HG03354 (cell line): ENCODE data around the gene SETD4.
"Not testable (repeated sequence)": the region's sequence is repeated elsewhere in the genome, so short reads cannot be mapped to it uniquely, and the experiment has no call there.

Experiments
- ATAC-seq: cut with Tn5 transposase; IDR thresholded peaks from one replicate; pipeline ENCODE4 v1.9.1; 2021; ENCODE audit warnings: mild to moderate bottlenecking; ENCODE audit not compliant: unreplicated experiment, poor library complexity, severe bottlenecking

Gene SETD4, protein sequence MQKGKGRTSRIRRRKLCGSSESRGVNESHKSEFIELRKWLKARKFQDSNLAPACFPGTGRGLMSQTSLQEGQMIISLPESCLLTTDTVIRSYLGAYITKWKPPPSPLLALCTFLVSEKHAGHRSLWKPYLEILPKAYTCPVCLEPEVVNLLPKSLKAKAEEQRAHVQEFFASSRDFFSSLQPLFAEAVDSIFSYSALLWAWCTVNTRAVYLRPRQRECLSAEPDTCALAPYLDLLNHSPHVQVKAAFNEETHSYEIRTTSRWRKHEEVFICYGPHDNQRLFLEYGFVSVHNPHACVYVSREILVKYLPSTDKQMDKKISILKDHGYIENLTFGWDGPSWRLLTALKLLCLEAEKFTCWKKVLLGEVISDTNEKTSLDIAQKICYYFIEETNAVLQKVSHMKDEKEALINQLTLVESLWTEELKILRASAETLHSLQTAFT

DNA sequence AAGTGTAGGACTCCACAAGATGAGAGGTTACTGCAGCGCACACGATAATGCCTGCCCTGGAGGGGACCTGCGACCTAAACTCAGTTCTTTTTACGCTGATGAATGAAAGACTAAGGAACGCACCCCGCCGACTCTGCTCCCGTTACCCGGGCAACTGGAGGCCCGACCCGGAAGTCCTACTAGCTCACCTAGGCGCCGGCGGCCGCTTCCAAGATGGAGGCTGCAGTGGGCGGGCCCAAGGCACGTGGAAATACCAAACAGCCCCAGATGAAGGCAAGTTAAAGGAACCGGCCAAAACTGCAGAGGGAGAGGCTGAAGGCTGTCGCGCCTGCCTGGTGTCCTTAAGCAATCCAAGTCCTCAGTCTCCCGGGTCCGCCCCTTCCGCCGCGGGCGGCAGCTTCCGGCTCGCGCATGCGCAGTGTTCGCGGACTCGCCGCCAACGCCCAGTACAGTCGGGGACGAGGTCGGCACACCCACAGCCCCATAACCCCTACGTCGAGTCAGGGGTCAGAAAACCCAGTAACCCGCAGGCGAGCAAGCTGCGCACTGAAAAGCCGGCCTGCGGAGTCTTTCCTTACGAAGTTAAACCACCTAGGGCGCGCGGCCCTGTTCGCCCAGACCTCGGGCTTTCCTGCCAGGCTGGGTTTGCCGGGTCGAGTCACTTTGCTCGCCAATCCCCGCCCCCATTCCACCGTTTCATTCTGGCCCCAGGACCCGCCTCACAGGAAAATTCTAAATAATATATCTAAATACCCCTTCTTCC lies at the start of gene SETD4:
TSS of gene SETD4 (minus strand) at position 368 of the 763 bp plus-strand sequence. CDS start 1,638 bp downstream, outside the sequence.
- ATAC-seq = peak; percentile 91

DNA sequence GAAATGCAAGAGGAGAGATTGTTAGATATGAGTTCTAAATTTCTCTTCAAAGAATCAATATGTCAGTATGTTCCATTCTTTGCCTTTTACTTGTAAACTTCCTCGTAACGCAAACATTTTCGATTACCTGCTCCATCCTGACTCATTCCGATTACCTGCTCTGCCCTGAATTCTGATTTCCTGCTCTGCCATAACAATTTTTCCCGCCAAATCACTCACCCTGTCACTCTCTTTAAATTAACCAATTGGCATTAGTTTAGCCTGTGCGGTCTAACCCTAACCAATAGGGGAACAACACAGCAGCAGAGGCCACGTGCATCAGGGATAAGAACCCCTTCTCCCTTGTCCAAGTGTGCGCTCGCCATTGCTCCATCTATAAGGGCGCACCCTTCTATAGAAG lies 49.5 kb upstream of the SETD4 start:
- ATAC-seq = no peak

DNA sequence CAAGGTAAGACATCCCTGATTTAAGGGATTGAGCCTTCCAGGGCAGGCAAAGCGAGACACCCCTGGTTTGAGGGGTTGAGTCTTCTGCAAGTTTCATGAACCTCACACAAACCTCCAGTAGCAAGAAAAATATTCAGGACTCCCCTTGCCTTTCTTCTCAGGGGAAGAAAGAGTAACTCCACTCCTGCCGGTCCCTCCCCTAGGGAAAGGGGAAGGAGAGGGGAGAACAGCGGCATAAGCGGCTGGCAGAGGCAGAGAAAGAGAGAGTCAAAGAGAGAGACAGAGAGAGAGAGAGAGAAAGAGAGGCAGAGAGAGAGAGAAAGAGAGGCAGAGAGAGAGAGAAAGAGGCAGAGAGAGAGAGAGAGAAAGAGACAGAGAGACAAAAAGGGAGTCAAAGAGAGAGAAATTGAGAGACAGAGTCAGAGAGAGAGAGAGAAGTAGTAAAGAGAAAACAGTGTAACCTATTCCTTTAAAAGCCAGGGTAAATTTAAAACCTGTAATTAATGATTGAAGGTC lies 45.1 kb upstream of the SETD4 start:
- ATAC-seq = no peak

- no peak for ATAC-seq
Measured at GRCh38 chr21:36104317-36105300, 44.3 kb upstream of the SETD4 start.

- no peak for ATAC-seq
Measured at GRCh38 chr21:36103434-36103833, 43.1 kb upstream of the SETD4 start.

DNA sequence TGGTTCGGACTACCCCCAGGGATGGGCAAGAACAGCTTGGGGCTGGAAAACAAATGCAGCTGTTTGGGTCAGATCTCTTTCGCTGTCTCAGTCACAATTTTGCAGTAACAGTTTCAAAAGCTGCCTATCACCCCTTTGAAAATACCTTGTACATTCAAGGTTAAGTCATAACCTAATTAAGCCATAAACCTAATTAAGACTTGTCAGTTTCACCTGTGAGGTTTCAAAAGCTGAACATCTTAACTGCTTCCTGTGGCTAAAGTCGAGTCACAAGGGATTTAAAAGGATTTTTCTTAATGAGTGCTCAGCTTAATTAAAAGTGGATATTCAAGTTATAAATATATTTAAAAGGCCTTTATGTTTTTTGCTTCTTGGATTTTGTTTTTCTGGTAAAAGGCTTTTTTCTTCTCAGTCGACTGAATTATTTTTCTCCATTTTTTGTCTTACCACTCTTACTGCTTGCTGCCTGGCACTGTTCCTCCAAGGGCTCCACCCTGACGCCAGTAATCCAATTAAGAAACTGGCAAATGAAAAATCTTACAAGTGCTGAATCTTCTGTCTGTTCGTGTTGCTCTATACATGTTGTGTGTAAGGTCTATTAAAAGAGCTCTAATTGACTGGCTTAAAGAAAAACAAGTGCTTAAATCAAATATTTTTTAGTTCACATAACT lies 40.8 kb upstream of the SETD4 start:
- no peak for ATAC-seq

GRCh38 chr21:36099695-36100211 lies 39.4 kb upstream of the SETD4 start:
- not testable (repeated sequence) for ATAC-seq

DNA sequence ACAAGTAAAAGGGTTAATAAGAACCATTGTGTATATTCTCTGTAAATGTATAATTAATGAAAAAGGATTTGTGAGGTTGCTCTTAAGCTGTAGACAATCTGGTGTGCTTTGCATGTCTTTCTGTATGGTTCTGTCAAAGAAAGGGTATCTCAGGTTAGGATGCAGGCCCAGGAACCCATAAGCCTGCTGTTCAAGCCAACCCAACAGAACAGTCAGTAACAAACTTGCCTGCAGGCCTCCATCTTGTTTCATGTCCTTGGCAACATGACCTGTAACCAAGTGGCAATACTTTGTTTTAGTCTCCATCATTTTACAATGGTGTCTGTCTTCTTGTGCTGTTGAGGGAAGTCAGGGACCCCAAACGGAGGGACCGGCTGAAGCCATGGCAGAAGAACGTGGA lies 38.7 kb upstream of the SETD4 start:
- ATAC-seq = no peak

DNA sequence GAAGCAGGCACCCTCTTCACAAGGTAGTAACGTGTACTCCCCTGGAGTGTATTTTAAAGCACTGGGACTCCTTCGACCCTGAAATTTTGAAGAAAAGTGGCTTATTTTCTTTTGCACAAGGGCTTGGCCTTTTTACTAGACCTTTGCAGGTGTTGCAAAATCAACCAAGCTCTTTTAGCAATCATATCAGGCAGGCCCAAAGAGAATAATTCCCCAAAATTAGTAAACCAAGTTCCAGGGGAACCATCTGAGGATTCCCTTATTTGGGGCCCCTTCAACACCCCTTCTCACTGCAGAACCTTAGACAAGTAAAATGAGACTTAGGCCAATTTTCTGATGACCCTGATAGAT lies 37.8 kb upstream of the SETD4 start:
- no peak for ATAC-seq

DNA sequence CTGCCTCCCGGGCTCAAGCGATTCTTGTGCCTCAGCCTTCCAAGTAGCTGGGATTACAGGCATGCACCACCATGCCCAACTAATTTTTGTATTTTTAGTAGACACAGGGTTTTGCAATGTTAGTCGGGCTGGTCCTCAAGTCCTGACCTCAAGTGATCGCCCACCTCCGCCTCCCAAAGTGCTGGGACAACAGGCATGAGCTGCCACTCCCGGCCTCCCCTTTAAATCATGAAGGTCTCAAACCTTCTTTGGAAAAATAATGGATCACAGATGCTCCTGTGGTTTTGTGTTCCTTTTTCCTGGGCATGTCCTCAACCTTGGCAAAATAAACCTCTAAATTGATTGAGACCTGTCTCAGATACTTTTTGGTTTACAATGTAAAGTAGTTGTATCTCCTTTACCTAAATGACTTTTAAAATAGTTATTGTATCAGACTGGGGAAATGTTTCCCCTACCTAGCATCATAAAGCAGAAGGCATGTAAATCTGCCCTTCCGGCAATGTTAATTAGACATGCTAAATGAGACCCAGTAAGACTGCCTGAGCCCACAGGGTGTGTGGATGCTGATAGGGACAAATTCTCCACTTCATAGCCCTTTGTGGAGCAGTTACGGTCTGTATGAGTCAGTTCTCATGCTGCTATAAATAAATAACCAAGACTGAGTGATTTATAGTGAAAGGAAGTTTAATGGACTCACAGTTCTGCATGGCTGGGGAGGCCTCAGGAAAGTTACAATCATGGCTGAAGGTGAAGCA lies 37.3 kb upstream of the SETD4 start:
- ATAC-seq = peak; percentile 68

DNA sequence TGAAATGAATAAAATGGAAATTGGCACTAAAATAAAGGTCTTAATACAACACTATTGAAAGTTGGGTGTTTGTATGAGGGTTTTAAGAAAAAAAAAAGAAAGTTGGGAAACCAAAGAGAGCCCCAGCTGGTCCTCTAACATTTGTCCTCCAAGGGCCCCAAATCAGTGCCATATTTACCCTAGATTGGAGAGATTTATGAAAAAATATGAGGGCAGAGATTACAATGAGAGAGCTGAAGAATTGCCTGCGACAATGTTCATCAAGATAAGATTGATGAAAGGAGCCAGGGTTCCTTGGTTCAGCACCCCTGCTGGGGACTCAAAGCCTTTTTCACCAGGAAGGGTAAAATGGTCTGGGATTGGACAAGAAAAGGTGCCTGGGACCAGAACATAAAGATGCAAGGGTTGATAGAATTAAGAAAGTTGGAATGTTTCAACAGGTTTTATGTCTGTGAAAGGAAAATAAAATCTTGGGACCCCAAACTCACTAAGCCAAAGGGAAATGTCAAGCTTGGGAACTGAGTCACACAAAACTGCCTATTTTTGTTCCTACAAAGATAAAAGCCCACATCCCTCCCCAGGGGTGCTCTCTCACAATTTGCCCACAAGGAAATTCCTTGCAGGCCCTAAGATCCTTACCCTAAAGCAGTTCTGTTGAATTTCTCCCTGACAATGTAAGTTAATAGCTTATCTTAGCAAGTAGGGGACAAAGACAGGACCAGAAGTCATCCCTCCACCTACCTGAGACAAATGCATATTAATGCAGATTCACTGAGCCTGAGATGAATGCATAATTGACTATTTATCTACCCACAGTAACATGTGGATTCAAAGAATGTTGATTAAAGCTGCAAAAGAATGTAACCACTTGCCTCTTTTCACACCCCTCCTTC lies 36.3 kb upstream of the SETD4 start:
- no peak for ATAC-seq

- no peak for ATAC-seq
Measured at GRCh38 chr21:36093512-36093911, 33.2 kb upstream of the SETD4 start.

DNA sequence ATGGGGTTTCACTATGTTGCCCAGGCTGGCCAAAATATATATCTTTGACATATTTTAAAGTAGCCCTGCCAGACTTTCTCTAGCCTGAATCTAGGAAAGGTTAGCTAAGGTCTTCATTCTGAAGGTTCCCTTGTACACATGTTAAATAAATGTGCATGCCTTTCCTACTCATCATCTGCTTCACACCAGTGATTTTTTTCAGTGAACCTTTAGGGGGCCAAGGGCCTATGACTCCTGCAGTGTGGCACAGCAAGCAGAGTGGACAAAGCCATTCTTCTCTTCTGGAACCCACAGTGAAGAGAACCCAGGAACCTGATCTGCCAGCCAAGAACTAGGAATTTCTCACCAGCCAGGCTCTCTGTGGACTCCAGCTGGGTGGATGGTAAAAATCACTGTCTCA lies 32.4 kb upstream of the SETD4 start:
- no peak for ATAC-seq

GRCh38 chr21:36089946-36090345 lies 29.6 kb upstream of the SETD4 start:
- ATAC-seq = no peak

GRCh38 chr21:36087362-36088138 lies 27.2 kb upstream of the SETD4 start:
- no peak for ATAC-seq

DNA sequence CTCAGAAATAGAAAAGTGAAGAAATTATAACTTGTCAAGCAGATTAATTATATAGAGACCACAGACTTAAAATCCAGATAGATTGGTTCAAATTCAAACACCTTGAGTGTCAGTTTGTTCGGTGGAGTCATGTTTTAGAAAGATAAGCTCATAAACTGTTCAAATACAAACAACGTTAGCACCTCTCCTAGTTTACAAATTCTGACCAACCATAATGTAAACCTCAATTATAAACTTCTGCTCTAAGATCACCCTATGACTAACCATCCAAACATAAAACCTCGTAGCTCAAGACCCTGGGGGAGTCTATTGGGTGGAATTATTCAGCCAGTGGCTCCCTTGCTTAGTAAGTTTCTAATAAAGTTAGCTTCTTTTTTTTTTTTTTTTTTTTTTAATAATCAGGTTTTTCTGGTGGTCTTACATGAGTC lies 21.9 kb upstream of the SETD4 start:
- no peak for ATAC-seq

DNA sequence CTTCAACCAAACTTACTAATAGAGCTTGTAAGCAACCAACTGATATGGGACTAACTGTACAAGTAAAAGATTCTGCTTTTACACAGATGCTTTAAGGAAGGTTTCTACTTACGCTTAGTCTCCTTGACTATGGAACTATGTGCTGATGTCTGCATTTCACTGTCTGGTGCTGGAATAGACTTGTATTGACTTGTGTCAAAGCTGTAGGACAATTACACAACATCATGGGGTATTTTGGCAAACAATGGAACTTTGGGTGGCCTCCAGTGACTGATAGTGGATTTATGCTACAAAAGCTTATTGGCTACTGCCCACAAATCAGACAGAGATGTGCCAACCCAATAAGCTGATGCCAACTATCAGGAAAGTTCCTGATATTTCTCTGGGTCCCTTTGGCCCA lies 20.1 kb upstream of the SETD4 start:
- no peak for ATAC-seq
